MM.1S (cell line): ENCODE measurements around the gene SEPTIN11.

Source experiments
- DNase-seq: peaks from one replicate; pipeline ENCODE4 v3.0.0-alpha.2; 2015
- H2AFZ ChIP-seq: fragments of 300-600 bp; sonication (generic); 2 replicates; pipeline ENCODE4 v1.6.0; 2016; ENCODE audit warnings: antibody characterized with exemption, low read length
- H3F3A ChIP-seq: fragments of 300-600 bp; sonication (generic); 2 replicates; pipeline ENCODE4 v1.6.1; 2016; ENCODE audit warnings: mild to moderate bottlenecking, antibody characterized with exemption, low read length, moderate library complexity, mixed read lengths; ENCODE audit not compliant: insufficient read depth
- H3K27ac ChIP-seq: fragments of 300-600 bp; sonication (generic); 2 replicates; pipeline ENCODE4 v1.5.1; 2016; ENCODE audit warnings: mild to moderate bottlenecking, low read length
- H3K27me3 ChIP-seq: fragments of 300-600 bp; sonication (generic); replicated peaks from 2 replicates; pipeline ENCODE4 v1.6.0; 2016; ENCODE audit warnings: low read length; ENCODE audit not compliant: insufficient read depth
- H3K36me3 ChIP-seq: fragments of 300-600 bp; sonication (generic); replicated peaks from 2 replicates; pipeline ENCODE4 v1.6.1; 2016; ENCODE audit warnings: mild to moderate bottlenecking, low read length, mixed read lengths; ENCODE audit not compliant: insufficient read depth
- H3K4me1 ChIP-seq: fragments of 300-600 bp; sonication (generic); 2 replicates; pipeline ENCODE4 v1.6.1; 2016; ENCODE audit warnings: low read length, mixed read lengths
- H3K4me2 ChIP-seq: fragments of 300-600 bp; sonication (generic); 2 replicates; pipeline ENCODE4 v1.6.0; 2016; ENCODE audit warnings: low read depth, low read length
- H3K4me3 ChIP-seq: fragments of 300-600 bp; sonication (generic); 2 replicates; pipeline ENCODE4 v1.5.1; 2016; ENCODE audit warnings: low read length, mixed read lengths
- H3K79me2 ChIP-seq: fragments of 300-600 bp; sonication (generic); 2 replicates; pipeline ENCODE4 v1.6.1; 2016; ENCODE audit warnings: mixed run types, low read length, mixed read lengths
- H3K9ac ChIP-seq: fragments of 300-600 bp; sonication (generic); 2 replicates; pipeline ENCODE4 v1.6.1; 2016; ENCODE audit warnings: low read length, mixed read lengths
- H3K9me2 ChIP-seq: fragments of 300-600 bp; sonication (generic); replicated peaks from 2 replicates; pipeline ENCODE4 v1.6.1; 2016; ENCODE audit warnings: mild to moderate bottlenecking, low read length, mixed read lengths; ENCODE audit not compliant: insufficient read depth
- H3K9me3 ChIP-seq: fragments of 300-600 bp; sonication (generic); replicated peaks from 2 replicates; pipeline ENCODE4 v1.6.1; 2016; ENCODE audit warnings: mild to moderate bottlenecking, low read length, mixed read lengths; ENCODE audit not compliant: insufficient read depth
- H4K20me1 ChIP-seq: fragments of 300-600 bp; sonication (generic); 2 replicates; pipeline ENCODE4 v1.6.1; 2016; ENCODE audit warnings: mild to moderate bottlenecking, low read length, moderate library complexity, mixed read lengths; ENCODE audit not compliant: insufficient read depth
- CTCF ChIP-seq: fragments of 300-600 bp; sonication (generic); IDR thresholded peaks from 2 replicates; pipeline ENCODE4 v1.5.1; 2016; ENCODE audit warnings: antibody characterized with exemption, low read length, mixed read lengths
- EZH2 ChIP-seq: fragments of 300-600 bp; sonication (generic); optimal IDR thresholded peaks from 2 replicates; pipeline ENCODE3; 2017; ENCODE audit warnings: low read depth, mild to moderate bottlenecking, antibody characterized with exemption, low read length, mixed read lengths
- EZH2phosphoT487 ChIP-seq: fragments of 300-600 bp; sonication (generic); IDR thresholded peaks from 2 replicates; pipeline ENCODE4 v1.6.1; 2018; ENCODE audit warnings: antibody characterized with exemption, low read length

Gene SEPTIN11

GRCh38 chr4:76953956-76954355 is 4.4 kb downstream of the SEPTIN11 start:
- peaks cover 10% of the 10 kb centered on the region for H3K4me1 ChIP-seq
- H3K4me2 ChIP-seq: no peak overlapping the region
- H3K9ac ChIP-seq: no peak overlapping the region
- no peaks in the 10 kb centered on the region for H3F3A ChIP-seq
- no peak for DNase-seq
- H3K27me3 ChIP-seq: no peaks in the 10 kb centered on the region
- H3K4me3 ChIP-seq: no peak overlapping the region
- no peaks in the 10 kb centered on the region for H4K20me1 ChIP-seq
- peaks cover 74% of the 10 kb centered on the region for H3K79me2 ChIP-seq
- H3K36me3 ChIP-seq: no peaks in the 10 kb centered on the region
- TF ChIP-seq EZH2 (no peak), EZH2phosphoT487 (no peak), CTCF (no peak)
- no peak overlapping the region for H2AFZ ChIP-seq
- H3K9me2 ChIP-seq: no peaks in the 10 kb centered on the region
- H3K27ac ChIP-seq: no peak overlapping the region
- no peaks in the 10 kb centered on the region for H3K9me3 ChIP-seq

GRCh38 chr4:76954489-76954888 is 4.9 kb downstream of the SEPTIN11 start:
- H3K27me3 ChIP-seq: no peaks in the 10 kb centered on the region
- no peaks in the 10 kb centered on the region for H3F3A ChIP-seq
- no peaks in the 10 kb centered on the region for H4K20me1 ChIP-seq
- H3K4me2 ChIP-seq: no peak overlapping the region
- H3K4me3 ChIP-seq: no peak overlapping the region
- no peak for DNase-seq
- H3K79me2 ChIP-seq: peaks cover 76% of the 10 kb centered on the region
- H3K9me2 ChIP-seq: no peaks in the 10 kb centered on the region
- TF ChIP-seq CTCF (no peak), EZH2phosphoT487 (no peak), EZH2 (no peak)
- H3K9ac ChIP-seq: no peak overlapping the region
- no peaks in the 10 kb centered on the region for H3K9me3 ChIP-seq
- H3K36me3 ChIP-seq: no peaks in the 10 kb centered on the region
- H3K27ac ChIP-seq: no peak overlapping the region
- H2AFZ ChIP-seq: no peak overlapping the region
- peaks cover 10% of the 10 kb centered on the region for H3K4me1 ChIP-seq

GRCh38 chr4:76955182-76955581 is 5.6 kb downstream of the SEPTIN11 start:
- peaks cover 79% of the 10 kb centered on the region for H3K79me2 ChIP-seq

More at GRCh38 chr4:76955182-76955581, 5.6 kb downstream of the SEPTIN11 start:
- Histone ChIP-seq H3K9me3 (no peaks in the 10 kb centered on the region), H3K27ac (no peak overlapping the region), H3K4me1 (peaks cover 10% of the 10 kb centered on the region), H4K20me1 (no peaks in the 10 kb centered on the region), H3F3A (no peaks in the 10 kb centered on the region), H3K9ac (no peak overlapping the region), H3K27me3 (no peaks in the 10 kb centered on the region), H3K4me2 (no peak overlapping the region), H2AFZ (no peak overlapping the region), H3K4me3 (no peak overlapping the region), H3K36me3 (no peaks in the 10 kb centered on the region), H3K9me2 (no peaks in the 10 kb centered on the region)
- no peak for TF ChIP-seq CTCF
- TF ChIP-seq EZH2: no peak
- TF ChIP-seq EZH2phosphoT487: no peak
- DNase-seq: no peak
